ENCODE results near the gene TMEM164. TPM values are rescaled to one million over a fixed set of nuclear protein-coding genes. Genes with fewer than 3 reads are reported as not detected.

Gene TMEM164
- polyA plus RNA-seq, 1 donor, result 38.8 TPM

GRCh38 chrX:110162867-110163266 lies 160.0 kb downstream of the TMEM164 start:
- no peak for DNase-seq

- no peak for DNase-seq
Observed at GRCh38 chrX:110163488-110163887, 160.6 kb downstream of the TMEM164 start.

- DNase-seq, result no peak
Observed at GRCh38 chrX:110167952-110168451, 165.1 kb downstream of the TMEM164 start.

- DNase-seq, result no peak
Observed at GRCh38 chrX:110168585-110168984, 165.7 kb downstream of the TMEM164 start.

- DNase-seq, result no peak
Observed at GRCh38 chrX:110170029-110170428, 167.1 kb downstream of the TMEM164 start.

GRCh38 chrX:110171442-110171841 lies 168.5 kb downstream of the TMEM164 start:
- DNase-seq, result no peak

- DNase-seq, result no peak
Observed at GRCh38 chrX:110172215-110172614, 169.3 kb downstream of the TMEM164 start.

- no peak for DNase-seq
Observed at GRCh38 chrX:110173192-110174175, 170.6 kb downstream of the TMEM164 start.

GRCh38 chrX:110175146-110175545 lies 172.2 kb downstream of the TMEM164 start:
- DNase-seq, result no peak

- no peak for DNase-seq
Observed at GRCh38 chrX:110175696-110176095, 172.8 kb downstream of the TMEM164 start.

GRCh38 chrX:110178179-110178865 lies 175.4 kb downstream of the TMEM164 start:
- DNase-seq, result no peak

GRCh38 chrX:110180176-110180927 lies 177.4 kb downstream of the TMEM164 start:
- DNase-seq, result no peak

- no peak for DNase-seq
Observed at GRCh38 chrX:110180928-110181310, 178.0 kb downstream of the TMEM164 start.

GRCh38 chrX:110181459-110182137 lies 178.7 kb downstream of the TMEM164 start:
- no peak for DNase-seq

- no peak for DNase-seq
Observed at GRCh38 chrX:110182362-110182761, 179.4 kb downstream of the TMEM164 start.

GRCh38 chrX:110182865-110183264 lies 180.0 kb downstream of the TMEM164 start:
- DNase-seq, result no peak

- DNase-seq, result no peak
Observed at GRCh38 chrX:110183314-110183713, 180.4 kb downstream of the TMEM164 start.

GRCh38 chrX:110188701-110189558 lies 186.0 kb downstream of the TMEM164 start:
- no peak for DNase-seq

GRCh38 chrX:110192516-110192915 lies 189.6 kb downstream of the TMEM164 start:
- DNase-seq, result no peak

GRCh38 chrX:110194977-110195376 lies 192.1 kb downstream of the TMEM164 start:
- DNase-seq, result no peak

- DNase-seq, result no peak
Observed at GRCh38 chrX:110201799-110202198, 198.9 kb downstream of the TMEM164 start.
